Measurements from ENCODE around the gene KCNF1. TPM values are rescaled to one million over a fixed set of nuclear protein-coding genes. Genes with fewer than 3 reads are reported as not detected.

Gene KCNF1
- total RNA-seq, 4 donors from 2014 or later: not detected

- WGBS, 2 donors: 38 to 45% methylated on average over 6 to 8 of the region's 9 CpGs
- H3K4me3 ChIP-seq (ENCODE audit: low read depth, poor library complexity, severe bottlenecking): no peak overlapping the region
Measured at GRCh38 chr2:10889651-10890215, 22.0 kb upstream of the KCNF1 start.

GRCh38 chr2:10890706-10891270 is 20.9 kb upstream of the KCNF1 start:
- DNase-seq (ENCODE audit: low spot score in 2 of 2): peak in 1 of 2 donors; percentile 21
- no peak overlapping the region for H3K4me3 ChIP-seq (ENCODE audit: low read depth, poor library complexity, severe bottlenecking)
- TF ChIP-seq POLR2A (IDR thresholded peaks at IDR 0.05): no peak
- no peak for TF ChIP-seq CTCF (IDR thresholded peaks at IDR 0.05)
- intact Hi-C loops (cut with DNase I; ENCODE audit: low total_unique reads): no loop called here
- WGBS, 2 donors: 80 to 83% methylated on average over 8 of the region's 8 CpGs

More at GRCh38 chr2:10889651-10890215, 22.0 kb upstream of the KCNF1 start:
- intact Hi-C loops (cut with DNase I; ENCODE audit: low total_unique reads): no loop called here
- DNase-seq (ENCODE audit: low spot score in 2 of 2): peak in 1 of 2 donors; percentile 49
- TF ChIP-seq POLR2A (IDR thresholded peaks at IDR 0.05) (no peak), CTCF (IDR thresholded peaks at IDR 0.05) (no peak)

GRCh38 chr2:10891390-10891789 is 20.3 kb upstream of the KCNF1 start:
- TF ChIP-seq CTCF (IDR thresholded peaks at IDR 0.05) (no peak), POLR2A (IDR thresholded peaks at IDR 0.05) (no peak)
- no peak overlapping the region for H3K4me3 ChIP-seq (ENCODE audit: low read depth, poor library complexity, severe bottlenecking)
- WGBS, 2 donors: 70 to 92% methylated on average over 3 to 6 of the region's 6 CpGs
- intact Hi-C loops (cut with DNase I; ENCODE audit: low total_unique reads): no loop called here
- no peak for DNase-seq (ENCODE audit: low spot score in 2 of 2)

- intact Hi-C loops (cut with DNase I; ENCODE audit: low total_unique reads): no loop called here
- DNase-seq (ENCODE audit: low spot score in 2 of 2): no peak
- TF ChIP-seq POLR2A (IDR thresholded peaks at IDR 0.05): no peak
- no peak for TF ChIP-seq CTCF (IDR thresholded peaks at IDR 0.05)
- WGBS, 2 donors: 88 to 92% methylated on average over 5 of the region's 5 CpGs
- H3K4me3 ChIP-seq (ENCODE audit: low read depth, poor library complexity, severe bottlenecking): no peak overlapping the region
Measured at GRCh38 chr2:10891848-10892247, 19.9 kb upstream of the KCNF1 start.

- no peak for TF ChIP-seq CTCF (IDR thresholded peaks at IDR 0.05)
- TF ChIP-seq POLR2A (IDR thresholded peaks at IDR 0.05): no peak
- intact Hi-C loops (cut with DNase I; ENCODE audit: low total_unique reads): no loop called here
- no peak overlapping the region for H3K4me3 ChIP-seq (ENCODE audit: low read depth, poor library complexity, severe bottlenecking)
- no peak for DNase-seq (ENCODE audit: low spot score in 2 of 2)
Measured at GRCh38 chr2:10892316-10892715, 19.4 kb upstream of the KCNF1 start.
